Measurements from ENCODE around the gene CAMTA1. TPM values are rescaled to one million over a fixed set of nuclear protein-coding genes. Genes with fewer than 3 reads are reported as not detected.

Gene CAMTA1
- total and polyA plus RNA-seq, 9 of the 15 experiments (the other 6 are each of a cell fraction or from before 2014, with no cell fraction given): 43.9 to 161 (median 65.9) TPM

DNA sequence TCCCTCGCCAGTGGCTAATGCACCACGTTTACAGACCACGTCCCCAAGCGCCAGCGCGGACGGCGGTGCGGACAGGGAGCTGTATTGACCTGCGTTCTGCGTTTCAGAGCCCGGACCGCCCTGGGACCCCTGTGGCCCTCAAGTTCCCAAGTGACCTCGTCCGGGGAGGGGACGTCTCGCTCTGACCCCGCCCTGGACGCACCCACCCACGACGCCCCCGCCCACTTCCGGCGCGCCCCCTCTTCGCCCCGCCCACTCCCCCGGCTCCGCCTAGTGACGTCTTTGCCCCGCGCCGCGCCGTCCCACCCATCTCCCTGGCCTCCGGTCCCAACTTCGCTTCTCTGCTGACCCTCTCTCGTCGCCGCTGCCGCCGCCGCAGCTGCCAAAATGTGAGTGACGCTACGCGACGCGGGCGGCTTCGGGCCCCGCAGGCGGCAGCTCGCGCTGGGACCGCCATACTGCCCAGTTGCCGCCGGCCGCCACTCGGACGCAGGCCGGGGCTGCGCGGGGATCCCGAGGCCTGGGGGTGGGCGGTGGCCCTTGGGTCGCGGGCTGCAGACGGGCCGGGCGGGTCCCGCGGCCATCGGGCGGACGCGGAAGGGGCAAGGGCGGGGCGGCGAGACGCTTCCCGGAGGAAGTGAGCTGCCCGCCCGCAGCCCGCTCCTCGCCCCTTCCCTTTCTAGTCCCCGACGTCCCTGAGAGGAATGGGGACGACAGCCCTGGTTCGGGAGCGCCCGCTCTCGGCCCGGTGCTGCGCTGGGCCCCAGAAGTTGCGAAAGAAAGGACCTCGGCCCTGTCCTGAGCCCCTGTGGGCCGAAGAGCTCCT is 986.0 kb downstream of the CAMTA1 start, which contains the start of gene VAMP3 (continued):
- TF ChIP-seq ZNF41 (CRISPR knock-in tag; conservative IDR thresholded peaks at IDR 0.05) (no peak), ZNF175 (CRISPR knock-in tag; IDR thresholded peaks at IDR 0.05; ENCODE audit: low read depth) (no peak), ZKSCAN1 (IDR thresholded peaks at IDR 0.05; ENCODE audit: low read depth, low read length) (no peak), MYNN (IDR thresholded peaks at IDR 0.05) (no peak), MYNN (CRISPR knock-in tag; IDR thresholded peaks at IDR 0.05) (no peak), ZNF217 (CRISPR knock-in tag; IDR thresholded peaks at IDR 0.05) (no peak), HMG20A (CRISPR knock-in tag; conservative IDR thresholded peaks at IDR 0.05) (no peak), POU5F1 (IDR thresholded peaks at IDR 0.05; ENCODE audit: borderline replicate concordance, low read depth, low read length, partially characterized antibody) (no peak), ZSCAN29 (IDR thresholded peaks at IDR 0.05) (no peak), ZNF551 (CRISPR knock-in tag; IDR thresholded peaks at IDR 0.05) (no peak), MTA3 (IDR thresholded peaks at IDR 0.05; ENCODE audit: borderline replicate concordance) (no peak; the same call in 1 of the 2 replicates), FUS (optimal IDR thresholded peaks at IDR 0.05; ENCODE audit: low read depth, low read length) (no peak), SUPT5H (IDR thresholded peaks at IDR 0.05) (peak; percentile 80), SNIP1 (IDR thresholded peaks at IDR 0.05; ENCODE audit: low read depth) (no peak), EP400 (IDR thresholded peaks at IDR 0.05) (peak; percentile 33; the same call in 1 of the 2 replicates), ESRRB (CRISPR knock-in tag; IDR thresholded peaks at IDR 0.05; ENCODE audit: borderline replicate concordance) (no peak), NCOR1 (IDR thresholded peaks at IDR 0.05) (peak; percentile 13; the same call in 1 of the 2 replicates), ZBTB8A (IDR thresholded peaks at IDR 0.05; ENCODE audit: partially characterized antibody) (no peak), ARID2 (IDR thresholded peaks at IDR 0.05) (no peak), NONO (IDR thresholded peaks at IDR 0.05; ENCODE audit: low read depth in 2 of 2, low read length in 1 of 2) (peak in 1 of 2 experiments; percentile 82; a peak in 2 of 4 replicates), ZNF668 (CRISPR knock-in tag; IDR thresholded peaks at IDR 0.05) (no peak), ZNF23 (CRISPR knock-in tag; IDR thresholded peaks at IDR 0.05) (no peak), ZBTB1 (CRISPR knock-in tag; IDR thresholded peaks at IDR 0.05; ENCODE audit: borderline replicate concordance, low read depth) (peak; percentile 79; the same call in 1 of the 2 replicates), TAF9B (IDR thresholded peaks at IDR 0.05; ENCODE audit: partially characterized antibody) (no peak), ZBTB7A (IDR thresholded peaks at IDR 0.05; ENCODE audit: borderline replicate concordance, control insufficient read depth, low read depth, low read length) (peak; percentile 78; the same call in 1 of the 2 replicates)
- TF ChIP-seq, protein P1, sequence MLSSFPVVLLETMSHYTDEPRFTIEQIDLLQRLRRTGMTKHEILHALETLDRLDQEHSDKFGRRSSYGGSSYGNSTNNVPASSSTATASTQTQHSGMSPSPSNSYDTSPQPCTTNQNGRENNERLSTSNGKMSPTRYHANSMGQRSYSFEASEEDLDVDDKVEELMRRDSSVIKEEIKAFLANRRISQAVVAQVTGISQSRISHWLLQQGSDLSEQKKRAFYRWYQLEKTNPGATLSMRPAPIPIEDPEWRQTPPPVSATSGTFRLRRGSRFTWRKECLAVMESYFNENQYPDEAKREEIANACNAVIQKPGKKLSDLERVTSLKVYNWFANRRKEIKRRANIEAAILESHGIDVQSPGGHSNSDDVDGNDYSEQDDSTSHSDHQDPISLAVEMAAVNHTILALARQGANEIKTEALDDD (IDR thresholded peaks at IDR 0.05): no peak
